ENCODE measurements around the gene PCDHA1.

DNA sequence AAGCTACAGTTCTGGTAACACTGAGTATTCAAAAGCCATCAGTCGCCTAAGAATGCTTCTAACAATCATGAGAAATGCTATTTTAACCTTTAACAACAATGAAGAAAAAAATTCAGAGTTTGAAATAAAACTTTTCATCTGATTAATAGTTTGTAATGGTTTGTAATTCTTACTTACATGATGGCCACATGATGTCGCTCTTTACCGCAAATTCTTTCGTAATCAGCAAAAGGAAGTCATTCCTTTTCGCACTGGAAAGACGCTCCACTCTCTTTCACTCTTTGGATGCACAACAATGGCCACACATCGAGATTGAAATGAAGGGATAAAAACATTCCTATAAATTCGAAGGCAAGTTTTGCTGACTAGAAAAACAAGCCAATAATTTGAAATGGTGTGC is 48.1 kb downstream of the PCDHA1 start, which contains the start of gene PCDHA7:
- TF ChIP-seq, protein P1, sequence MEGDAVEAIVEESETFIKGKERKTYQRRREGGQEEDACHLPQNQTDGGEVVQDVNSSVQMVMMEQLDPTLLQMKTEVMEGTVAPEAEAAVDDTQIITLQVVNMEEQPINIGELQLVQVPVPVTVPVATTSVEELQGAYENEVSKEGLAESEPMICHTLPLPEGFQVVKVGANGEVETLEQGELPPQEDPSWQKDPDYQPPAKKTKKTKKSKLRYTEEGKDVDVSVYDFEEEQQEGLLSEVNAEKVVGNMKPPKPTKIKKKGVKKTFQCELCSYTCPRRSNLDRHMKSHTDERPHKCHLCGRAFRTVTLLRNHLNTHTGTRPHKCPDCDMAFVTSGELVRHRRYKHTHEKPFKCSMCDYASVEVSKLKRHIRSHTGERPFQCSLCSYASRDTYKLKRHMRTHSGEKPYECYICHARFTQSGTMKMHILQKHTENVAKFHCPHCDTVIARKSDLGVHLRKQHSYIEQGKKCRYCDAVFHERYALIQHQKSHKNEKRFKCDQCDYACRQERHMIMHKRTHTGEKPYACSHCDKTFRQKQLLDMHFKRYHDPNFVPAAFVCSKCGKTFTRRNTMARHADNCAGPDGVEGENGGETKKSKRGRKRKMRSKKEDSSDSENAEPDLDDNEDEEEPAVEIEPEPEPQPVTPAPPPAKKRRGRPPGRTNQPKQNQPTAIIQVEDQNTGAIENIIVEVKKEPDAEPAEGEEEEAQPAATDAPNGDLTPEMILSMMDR (IDR thresholded peaks at IDR 0.05; ENCODE audit: extremely low read depth in 1 of 2, insufficient read depth in 1 of 2, low read depth in 1 of 2, low read length in 2 of 2), result no peak
- TF ChIP-seq, protein P2, sequence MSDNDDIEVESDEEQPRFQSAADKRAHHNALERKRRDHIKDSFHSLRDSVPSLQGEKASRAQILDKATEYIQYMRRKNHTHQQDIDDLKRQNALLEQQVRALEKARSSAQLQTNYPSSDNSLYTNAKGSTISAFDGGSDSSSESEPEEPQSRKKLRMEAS (IDR thresholded peaks at IDR 0.05; ENCODE audit: insufficient read depth, insufficient read length), result no peak
